WTC11 (cell line): ENCODE measurements around the gene LENG9. TPM values are rescaled to one million over a fixed set of nuclear protein-coding genes. Genes with fewer than 3 reads are reported as not detected.

Experiments used
- ATAC-seq: fragments of 200-7000 bp; cut with Tn5 transposase; 2 replicates; pipeline ENCODE4 v1.10.0; 2021; ENCODE audit warnings: mild to moderate bottlenecking, moderate library complexity
- CTCF ChIA-PET: fragments of 300-600 bp; sonication (Branson Sonifier 250); formaldehyde crosslinking; loops from one replicate; lab custom pipeline; 2021; ENCODE audit warnings: antibody characterized with exemption; lab: Charles Lee
- POLR2A ChIA-PET: fragments of 350-600 bp; sonication (Branson Sonifier 250); formaldehyde crosslinking; loops from one replicate; lab custom pipeline; 2021; ENCODE audit warnings: antibody characterized with exemption; lab: Charles Lee
- DNase-seq: peaks from one replicate; pipeline ENCODE4 v3.0.0; 2021; ENCODE audit warnings: low spot score
- H3K27ac Mint-ChIP-seq: 2 replicates; pipeline ENCODE4 v1.8.0; 2021; ENCODE audit warnings: mixed read lengths
- H3K27me3 Mint-ChIP-seq: 2 replicates; pipeline ENCODE4 v1.8.0; 2021; ENCODE audit warnings: low read depth, mild to moderate bottlenecking, moderate library complexity, mixed read lengths
- H3K36me3 Mint-ChIP-seq: 2 replicates; pipeline ENCODE4 v1.8.0; 2021; ENCODE audit warnings: mixed read lengths
- H3K4me1 Mint-ChIP-seq: 2 replicates; pipeline ENCODE4 v1.8.0; 2022; ENCODE audit warnings: mixed read lengths
- H3K4me3 Mint-ChIP-seq: 2 replicates; pipeline ENCODE4 v1.8.0; 2021; ENCODE audit warnings: mild to moderate bottlenecking, moderate library complexity, mixed read lengths
- H3K9me3 Mint-ChIP-seq: 2 replicates; pipeline ENCODE4 v1.8.0; 2021; ENCODE audit warnings: mixed read lengths
- CBFB ChIP-seq: sonication (generic); formaldehyde crosslinking; IDR thresholded peaks from 2 replicates; pipeline ENCODE4 v1.8.1; 2022; ENCODE audit warnings: mild to moderate bottlenecking, low read depth, missing genetic modification reagents
- ELF4 ChIP-seq: sonication (generic); formaldehyde crosslinking; IDR thresholded peaks from 2 replicates; pipeline ENCODE4 v1.8.1; 2022; ENCODE audit warnings: low read depth, mild to moderate bottlenecking, moderate library complexity, missing genetic modification reagents
- FOXP1 ChIP-seq: sonication (generic); formaldehyde crosslinking; IDR thresholded peaks from 2 replicates; pipeline ENCODE4 v1.8.0; 2022; ENCODE audit warnings: missing genetic modification reagents, mild to moderate bottlenecking, moderate library complexity, borderline replicate concordance
- HMGA2 ChIP-seq: fragments of 250-450 bp; sonication (Bioruptor Pico); IDR thresholded peaks from 2 replicates; pipeline ENCODE4 v1.4.0; 2021; ENCODE audit warnings: mild to moderate bottlenecking, moderate library complexity
- KAT7 ChIP-seq: sonication (generic); formaldehyde crosslinking; IDR thresholded peaks from 2 replicates; pipeline ENCODE4 v1.8.1; 2023; ENCODE audit warnings: missing genetic modification reagents, mild to moderate bottlenecking, borderline replicate concordance
- MXD4 ChIP-seq: fragments of 250-450 bp; sonication (Bioruptor Pico); IDR thresholded peaks from 2 replicates; pipeline ENCODE4 v1.8.0; 2021; ENCODE audit warnings: mild to moderate bottlenecking, moderate library complexity, borderline replicate concordance
- MYBL2 ChIP-seq: sonication (generic); formaldehyde crosslinking; IDR thresholded peaks from 2 replicates; pipeline ENCODE4 v1.8.1; 2023; ENCODE audit warnings: mild to moderate bottlenecking, moderate library complexity, missing genetic modification reagents
- NR3C1 ChIP-seq: sonication (generic); formaldehyde crosslinking; conservative IDR thresholded peaks from 2 replicates; pipeline ENCODE4 v1.8.1; 2023; ENCODE audit warnings: low read depth, mild to moderate bottlenecking, missing genetic modification reagents
- RORB ChIP-seq: fragments of 250-450 bp; sonication (Bioruptor Pico); IDR thresholded peaks from 2 replicates; pipeline ENCODE4 v1.9.0; 2021; ENCODE audit warnings: mild to moderate bottlenecking
- ZNF416 ChIP-seq: fragments of 250-450 bp; sonication (Bioruptor Pico); IDR thresholded peaks from 2 replicates; pipeline ENCODE4 v1.9.0; 2021; ENCODE audit warnings: mild to moderate bottlenecking, inconsistent platforms
- total RNA-seq: library from RNA; stranded (reverse); gene quantifications from 3 replicates; pipeline ENCODE4 v1.2.3, GENCODE V29; 2021
- TF ChIP-seq, protein P1 (sequence below): fragments of 250-450 bp; sonication (Bioruptor Pico); IDR thresholded peaks from 2 replicates; pipeline ENCODE4 v1.9.0; 2021; ENCODE audit warnings: moderate library complexity, mild to moderate bottlenecking, inconsistent platforms, borderline replicate concordance
- TF ChIP-seq, protein P2 (sequence below): sonication (generic); formaldehyde crosslinking; IDR thresholded peaks from 2 replicates; pipeline ENCODE4 v1.8.0; 2022; ENCODE audit warnings: mild to moderate bottlenecking, missing genetic modification reagents
- TF ChIP-seq, protein P3 (sequence below): fragments of 250-450 bp; sonication (Bioruptor Pico); IDR thresholded peaks from 2 replicates; pipeline ENCODE4 v2.1.2; 2022; ENCODE audit warnings: mild to moderate bottlenecking, moderate library complexity
- TF ChIP-seq, protein P4 (sequence below): sonication (generic); formaldehyde crosslinking; IDR thresholded peaks from 2 replicates; pipeline ENCODE4 v1.8.0; 2023; ENCODE audit warnings: missing genetic modification reagents
- TF ChIP-seq, protein P5 (sequence below): sonication (generic); formaldehyde crosslinking; IDR thresholded peaks from 2 replicates; pipeline ENCODE4 v1.8.1; 2023; ENCODE audit warnings: mild to moderate bottlenecking, missing genetic modification reagents
- TF ChIP-seq, protein P6 (sequence below): fragments of 250-450 bp; sonication (Bioruptor Pico); IDR thresholded peaks from 2 replicates; pipeline ENCODE4 v1.9.0; 2021; ENCODE audit warnings: mild to moderate bottlenecking
- TF ChIP-seq, protein P7 (sequence below): sonication (generic); formaldehyde crosslinking; IDR thresholded peaks from 2 replicates; pipeline ENCODE4 v1.8.0; 2023; ENCODE audit warnings: missing genetic modification reagents, mild to moderate bottlenecking, borderline replicate concordance

LENG9 gene
- total RNA-seq, 1 experiment from 2014 or later: 6.1 TPM

DNA sequence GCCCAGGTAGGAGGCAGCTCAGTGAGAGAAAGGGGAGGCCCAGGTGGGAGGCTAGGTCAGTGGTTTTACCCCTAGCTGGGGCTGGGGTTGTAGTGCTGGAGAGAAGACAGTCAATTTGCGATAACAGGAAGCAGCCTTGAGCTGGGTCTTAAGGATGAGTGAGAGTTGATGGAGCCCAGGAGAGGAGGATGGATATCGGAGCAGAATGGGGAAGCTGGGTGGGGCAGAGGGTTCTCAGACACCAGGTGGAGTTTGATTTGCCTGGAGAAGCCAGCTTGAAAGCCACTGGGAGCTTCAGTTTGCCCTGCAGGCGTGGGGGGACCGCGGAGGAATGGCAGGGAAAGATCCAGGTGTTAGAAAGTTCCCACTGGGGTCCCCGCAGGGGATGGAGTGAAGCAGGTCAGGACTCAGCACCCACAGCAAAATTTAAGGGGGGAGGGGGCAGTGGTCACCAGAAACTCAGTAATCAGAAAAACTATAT is 10.4 kb upstream of the LENG9 start (continued):
- TF ChIP-seq, protein P1, sequence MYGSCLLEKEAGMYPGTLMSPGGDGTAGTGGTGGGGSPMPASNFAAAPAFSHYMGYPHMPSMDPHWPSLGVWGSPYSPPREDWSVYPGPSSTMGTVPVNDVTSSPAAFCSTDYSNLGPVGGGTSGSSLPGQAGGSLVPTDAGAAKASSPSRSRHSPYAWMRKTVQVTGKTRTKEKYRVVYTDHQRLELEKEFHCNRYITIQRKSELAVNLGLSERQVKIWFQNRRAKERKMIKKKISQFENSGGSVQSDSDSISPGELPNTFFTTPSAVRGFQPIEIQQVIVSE: no peak
- TF ChIP-seq HMGA2 (CRISPR knock-in tag) (no peak), MYBL2 (CRISPR knock-in tag) (no peak), RORB (CRISPR knock-in tag) (no peak), ELF4 (no peak), CBFB (CRISPR knock-in tag) (no peak), NR3C1 (no peak), KAT7 (no peak), FOXP1 (CRISPR knock-in tag) (no peak)
- TF ChIP-seq, protein P2, sequence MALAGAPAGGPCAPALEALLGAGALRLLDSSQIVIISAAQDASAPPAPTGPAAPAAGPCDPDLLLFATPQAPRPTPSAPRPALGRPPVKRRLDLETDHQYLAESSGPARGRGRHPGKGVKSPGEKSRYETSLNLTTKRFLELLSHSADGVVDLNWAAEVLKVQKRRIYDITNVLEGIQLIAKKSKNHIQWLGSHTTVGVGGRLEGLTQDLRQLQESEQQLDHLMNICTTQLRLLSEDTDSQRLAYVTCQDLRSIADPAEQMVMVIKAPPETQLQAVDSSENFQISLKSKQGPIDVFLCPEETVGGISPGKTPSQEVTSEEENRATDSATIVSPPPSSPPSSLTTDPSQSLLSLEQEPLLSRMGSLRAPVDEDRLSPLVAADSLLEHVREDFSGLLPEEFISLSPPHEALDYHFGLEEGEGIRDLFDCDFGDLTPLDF (CRISPR knock-in tag): no peak

DNA sequence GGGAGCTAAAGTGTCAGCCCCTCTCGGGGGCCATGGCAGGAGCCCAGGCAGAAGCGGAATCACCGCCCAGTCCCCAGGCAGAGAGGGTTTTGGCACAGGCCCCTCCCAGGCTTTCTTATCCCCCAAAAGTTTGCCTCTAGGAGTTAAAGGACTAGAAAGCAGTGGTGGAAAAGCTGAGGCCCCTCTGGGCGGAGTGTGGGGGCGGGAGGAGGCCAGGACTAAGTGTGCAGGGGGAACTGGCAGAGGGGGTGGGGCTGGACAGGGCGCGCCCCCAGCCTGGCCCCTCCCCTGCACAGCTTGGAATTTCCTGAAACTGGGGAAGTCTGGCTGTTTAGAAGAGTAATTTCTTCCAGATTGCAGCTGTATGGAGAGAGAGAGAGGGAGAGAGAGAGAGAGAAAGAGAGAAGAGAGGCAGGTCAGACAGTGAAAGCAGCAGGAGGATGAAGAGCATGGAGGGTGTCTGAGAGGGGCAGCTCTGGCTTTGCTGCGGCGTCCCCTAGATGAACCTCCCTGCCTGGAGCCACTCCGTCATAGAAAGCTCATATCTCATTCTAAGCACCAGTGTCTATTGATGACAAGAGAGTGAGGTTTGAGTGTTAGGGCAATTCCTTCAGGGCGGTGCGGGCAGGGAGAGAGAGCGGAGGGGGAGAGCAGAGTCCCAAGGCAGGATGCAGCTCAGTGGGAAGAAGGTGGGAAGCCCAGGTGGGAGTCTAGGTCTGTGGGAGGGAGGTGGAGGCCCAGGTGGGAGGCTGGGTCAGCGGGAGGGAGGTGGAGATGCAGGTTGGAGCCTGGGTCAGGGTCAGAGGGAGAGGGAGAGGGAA is 9.7 kb upstream of the LENG9 start, which contains the start of gene CDC42EP5:
Gene CDC42EP5 (minus strand): TSS at position 226 of the 821 bp plus-strand sequence. CDS start 7,749 bp downstream, outside the sequence.
- Mint-ChIP-seq H3K27me3 (peaks cover 51% of the 10 kb centered on the region), H3K27ac (peak within 1 kb of the TSS; percentile 10; the same call in 1 of the 2 replicates), H3K4me3 (peak within 1 kb of the TSS; percentile 47), H3K4me1 (peaks cover 26% of the 10 kb centered on the region), H3K36me3 (no peaks in the 10 kb centered on the region), H3K9me3 (no peaks in the 10 kb centered on the region)
- peak; percentile 71 for ATAC-seq
- CTCF ChIA-PET: interaction anchor here (0.6 to 1.7 kb wide), 11 partner anchors 8 to 1181 kb away, joined by 3 to 13 read pairs (median 3); no protein-coding TSS in a partner anchor
- POLR2A ChIA-PET: interaction anchor here (0.9 kb wide), 2 partner anchors 10 to 63 kb away, joined by 3 to 4 read pairs; partner anchors contain the start of gene LENG9
- DNase-seq: no peak
- TF ChIP-seq, protein P3, sequence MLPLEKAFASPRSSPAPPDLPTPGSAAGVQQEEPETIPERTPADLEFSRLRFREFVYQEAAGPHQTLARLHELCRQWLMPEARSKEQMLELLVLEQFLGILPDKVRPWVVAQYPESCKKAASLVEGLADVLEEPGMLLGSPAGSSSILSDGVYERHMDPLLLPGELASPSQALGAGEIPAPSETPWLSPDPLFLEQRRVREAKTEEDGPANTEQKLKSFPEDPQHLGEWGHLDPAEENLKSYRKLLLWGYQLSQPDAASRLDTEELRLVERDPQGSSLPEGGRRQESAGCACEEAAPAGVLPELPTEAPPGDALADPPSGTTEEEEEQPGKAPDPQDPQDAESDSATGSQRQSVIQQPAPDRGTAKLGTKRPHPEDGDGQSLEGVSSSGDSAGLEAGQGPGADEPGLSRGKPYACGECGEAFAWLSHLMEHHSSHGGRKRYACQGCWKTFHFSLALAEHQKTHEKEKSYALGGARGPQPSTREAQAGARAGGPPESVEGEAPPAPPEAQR (CRISPR knock-in tag): no peak
- TF ChIP-seq, protein P4, sequence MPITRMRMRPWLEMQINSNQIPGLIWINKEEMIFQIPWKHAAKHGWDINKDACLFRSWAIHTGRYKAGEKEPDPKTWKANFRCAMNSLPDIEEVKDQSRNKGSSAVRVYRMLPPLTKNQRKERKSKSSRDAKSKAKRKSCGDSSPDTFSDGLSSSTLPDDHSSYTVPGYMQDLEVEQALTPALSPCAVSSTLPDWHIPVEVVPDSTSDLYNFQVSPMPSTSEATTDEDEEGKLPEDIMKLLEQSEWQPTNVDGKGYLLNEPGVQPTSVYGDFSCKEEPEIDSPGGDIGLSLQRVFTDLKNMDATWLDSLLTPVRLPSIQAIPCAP (CRISPR knock-in tag): no peak
- TF ChIP-seq, protein P5, sequence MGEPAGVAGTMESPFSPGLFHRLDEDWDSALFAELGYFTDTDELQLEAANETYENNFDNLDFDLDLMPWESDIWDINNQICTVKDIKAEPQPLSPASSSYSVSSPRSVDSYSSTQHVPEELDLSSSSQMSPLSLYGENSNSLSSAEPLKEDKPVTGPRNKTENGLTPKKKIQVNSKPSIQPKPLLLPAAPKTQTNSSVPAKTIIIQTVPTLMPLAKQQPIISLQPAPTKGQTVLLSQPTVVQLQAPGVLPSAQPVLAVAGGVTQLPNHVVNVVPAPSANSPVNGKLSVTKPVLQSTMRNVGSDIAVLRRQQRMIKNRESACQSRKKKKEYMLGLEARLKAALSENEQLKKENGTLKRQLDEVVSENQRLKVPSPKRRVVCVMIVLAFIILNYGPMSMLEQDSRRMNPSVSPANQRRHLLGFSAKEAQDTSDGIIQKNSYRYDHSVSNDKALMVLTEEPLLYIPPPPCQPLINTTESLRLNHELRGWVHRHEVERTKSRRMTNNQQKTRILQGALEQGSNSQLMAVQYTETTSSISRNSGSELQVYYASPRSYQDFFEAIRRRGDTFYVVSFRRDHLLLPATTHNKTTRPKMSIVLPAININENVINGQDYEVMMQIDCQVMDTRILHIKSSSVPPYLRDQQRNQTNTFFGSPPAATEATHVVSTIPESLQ (CRISPR knock-in tag): no peak
- TF ChIP-seq ZNF416 (CRISPR knock-in tag): no peak
- TF ChIP-seq, protein P6, sequence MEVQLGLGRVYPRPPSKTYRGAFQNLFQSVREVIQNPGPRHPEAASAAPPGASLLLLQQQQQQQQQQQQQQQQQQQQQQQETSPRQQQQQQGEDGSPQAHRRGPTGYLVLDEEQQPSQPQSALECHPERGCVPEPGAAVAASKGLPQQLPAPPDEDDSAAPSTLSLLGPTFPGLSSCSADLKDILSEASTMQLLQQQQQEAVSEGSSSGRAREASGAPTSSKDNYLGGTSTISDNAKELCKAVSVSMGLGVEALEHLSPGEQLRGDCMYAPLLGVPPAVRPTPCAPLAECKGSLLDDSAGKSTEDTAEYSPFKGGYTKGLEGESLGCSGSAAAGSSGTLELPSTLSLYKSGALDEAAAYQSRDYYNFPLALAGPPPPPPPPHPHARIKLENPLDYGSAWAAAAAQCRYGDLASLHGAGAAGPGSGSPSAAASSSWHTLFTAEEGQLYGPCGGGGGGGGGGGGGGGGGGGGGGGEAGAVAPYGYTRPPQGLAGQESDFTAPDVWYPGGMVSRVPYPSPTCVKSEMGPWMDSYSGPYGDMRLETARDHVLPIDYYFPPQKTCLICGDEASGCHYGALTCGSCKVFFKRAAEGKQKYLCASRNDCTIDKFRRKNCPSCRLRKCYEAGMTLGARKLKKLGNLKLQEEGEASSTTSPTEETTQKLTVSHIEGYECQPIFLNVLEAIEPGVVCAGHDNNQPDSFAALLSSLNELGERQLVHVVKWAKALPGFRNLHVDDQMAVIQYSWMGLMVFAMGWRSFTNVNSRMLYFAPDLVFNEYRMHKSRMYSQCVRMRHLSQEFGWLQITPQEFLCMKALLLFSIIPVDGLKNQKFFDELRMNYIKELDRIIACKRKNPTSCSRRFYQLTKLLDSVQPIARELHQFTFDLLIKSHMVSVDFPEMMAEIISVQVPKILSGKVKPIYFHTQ (CRISPR knock-in tag): no peak
- no peak for TF ChIP-seq MXD4 (CRISPR knock-in tag)
- TF ChIP-seq, protein P7, sequence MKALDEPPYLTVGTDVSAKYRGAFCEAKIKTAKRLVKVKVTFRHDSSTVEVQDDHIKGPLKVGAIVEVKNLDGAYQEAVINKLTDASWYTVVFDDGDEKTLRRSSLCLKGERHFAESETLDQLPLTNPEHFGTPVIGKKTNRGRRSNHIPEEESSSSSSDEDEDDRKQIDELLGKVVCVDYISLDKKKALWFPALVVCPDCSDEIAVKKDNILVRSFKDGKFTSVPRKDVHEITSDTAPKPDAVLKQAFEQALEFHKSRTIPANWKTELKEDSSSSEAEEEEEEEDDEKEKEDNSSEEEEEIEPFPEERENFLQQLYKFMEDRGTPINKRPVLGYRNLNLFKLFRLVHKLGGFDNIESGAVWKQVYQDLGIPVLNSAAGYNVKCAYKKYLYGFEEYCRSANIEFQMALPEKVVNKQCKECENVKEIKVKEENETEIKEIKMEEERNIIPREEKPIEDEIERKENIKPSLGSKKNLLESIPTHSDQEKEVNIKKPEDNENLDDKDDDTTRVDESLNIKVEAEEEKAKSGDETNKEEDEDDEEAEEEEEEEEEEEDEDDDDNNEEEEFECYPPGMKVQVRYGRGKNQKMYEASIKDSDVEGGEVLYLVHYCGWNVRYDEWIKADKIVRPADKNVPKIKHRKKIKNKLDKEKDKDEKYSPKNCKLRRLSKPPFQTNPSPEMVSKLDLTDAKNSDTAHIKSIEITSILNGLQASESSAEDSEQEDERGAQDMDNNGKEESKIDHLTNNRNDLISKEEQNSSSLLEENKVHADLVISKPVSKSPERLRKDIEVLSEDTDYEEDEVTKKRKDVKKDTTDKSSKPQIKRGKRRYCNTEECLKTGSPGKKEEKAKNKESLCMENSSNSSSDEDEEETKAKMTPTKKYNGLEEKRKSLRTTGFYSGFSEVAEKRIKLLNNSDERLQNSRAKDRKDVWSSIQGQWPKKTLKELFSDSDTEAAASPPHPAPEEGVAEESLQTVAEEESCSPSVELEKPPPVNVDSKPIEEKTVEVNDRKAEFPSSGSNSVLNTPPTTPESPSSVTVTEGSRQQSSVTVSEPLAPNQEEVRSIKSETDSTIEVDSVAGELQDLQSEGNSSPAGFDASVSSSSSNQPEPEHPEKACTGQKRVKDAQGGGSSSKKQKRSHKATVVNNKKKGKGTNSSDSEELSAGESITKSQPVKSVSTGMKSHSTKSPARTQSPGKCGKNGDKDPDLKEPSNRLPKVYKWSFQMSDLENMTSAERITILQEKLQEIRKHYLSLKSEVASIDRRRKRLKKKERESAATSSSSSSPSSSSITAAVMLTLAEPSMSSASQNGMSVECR (CRISPR knock-in tag): no peak
